Peyer's patch (tissue), 4 donors: ENCODE measurements around the gene SEMA4D.

Experiments
- POLR2A ChIP-seq, 2 donors: fragments of 450-650 bp; IDR thresholded peaks; one replicate each; pipeline ENCODE4 v1.5.1; 2017; ENCODE audit warnings: antibody characterized with exemption in 2 of 2, mild to moderate bottlenecking in 2 of 2, moderate library complexity in 2 of 2
- TF ChIP-seq, protein P1 (sequence below), 6 experiments: fragments of 450-650 bp in 4 of 6; fragments of 200-600 bp in 2 of 6; sonication (generic) in 1 of 6; IDR thresholded peaks; one replicate each; pipeline ENCODE4 v1.5.1; 2017 to 2019; ENCODE audit warnings: antibody characterized with exemption in 6 of 6, mild to moderate bottlenecking in 3 of 6, moderate library complexity in 1 of 6

DNA sequence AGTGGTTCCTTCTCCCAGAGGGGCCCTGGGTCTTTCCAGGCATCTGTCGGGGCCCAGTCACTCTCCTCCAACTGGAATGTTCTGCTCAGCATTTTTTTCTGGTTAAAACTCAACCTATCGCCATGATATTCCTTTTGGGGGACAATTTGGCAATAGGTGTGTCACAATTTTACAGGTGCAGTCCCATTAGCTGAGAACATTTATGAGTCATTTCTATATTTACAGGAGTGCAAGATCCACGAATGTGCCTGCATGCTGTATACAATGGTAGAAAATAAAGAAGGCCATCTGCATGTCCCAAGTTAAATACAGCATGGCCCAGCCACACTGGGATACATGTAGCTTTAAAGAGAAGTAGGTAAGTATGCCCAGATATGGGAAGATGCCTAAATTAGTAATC lies 28.8 kb upstream of the SEMA4D start:
- TF ChIP-seq, protein P1, sequence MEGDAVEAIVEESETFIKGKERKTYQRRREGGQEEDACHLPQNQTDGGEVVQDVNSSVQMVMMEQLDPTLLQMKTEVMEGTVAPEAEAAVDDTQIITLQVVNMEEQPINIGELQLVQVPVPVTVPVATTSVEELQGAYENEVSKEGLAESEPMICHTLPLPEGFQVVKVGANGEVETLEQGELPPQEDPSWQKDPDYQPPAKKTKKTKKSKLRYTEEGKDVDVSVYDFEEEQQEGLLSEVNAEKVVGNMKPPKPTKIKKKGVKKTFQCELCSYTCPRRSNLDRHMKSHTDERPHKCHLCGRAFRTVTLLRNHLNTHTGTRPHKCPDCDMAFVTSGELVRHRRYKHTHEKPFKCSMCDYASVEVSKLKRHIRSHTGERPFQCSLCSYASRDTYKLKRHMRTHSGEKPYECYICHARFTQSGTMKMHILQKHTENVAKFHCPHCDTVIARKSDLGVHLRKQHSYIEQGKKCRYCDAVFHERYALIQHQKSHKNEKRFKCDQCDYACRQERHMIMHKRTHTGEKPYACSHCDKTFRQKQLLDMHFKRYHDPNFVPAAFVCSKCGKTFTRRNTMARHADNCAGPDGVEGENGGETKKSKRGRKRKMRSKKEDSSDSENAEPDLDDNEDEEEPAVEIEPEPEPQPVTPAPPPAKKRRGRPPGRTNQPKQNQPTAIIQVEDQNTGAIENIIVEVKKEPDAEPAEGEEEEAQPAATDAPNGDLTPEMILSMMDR (IDR thresholded peaks at IDR 0.05), result no peak
- no peak for TF ChIP-seq POLR2A (IDR thresholded peaks at IDR 0.05)
